ENCODE measurements around the gene SRRM1. TPM values are rescaled to one million over a fixed set of nuclear protein-coding genes. Genes with fewer than 3 reads are reported as not detected.

The SRRM1 gene
- total RNA-seq, 1 experiment from 2014 or later = 128 TPM

- intact Hi-C loops (cut with micrococcal nuclease; ENCODE audit: unreplicated experiment) = loop anchor here (5.0 kb wide), 1 partner anchor 38 kb away; the partner anchor contains the start of gene CLIC4
- BruUV-seq (replicated peaks) = no TSS peak
- Mint-ChIP-seq H3K27ac (ENCODE audit: unreplicated experiment) (no peak overlapping the region), H3K27me3 (ENCODE audit: insufficient read depth, unreplicated experiment) (no peaks in the 10 kb centered on the region), H3K4me3 (ENCODE audit: unreplicated experiment) (no peak overlapping the region), H3K9me3 (ENCODE audit: unreplicated experiment) (no peaks in the 10 kb centered on the region), H3K36me3 (ENCODE audit: insufficient read depth, unreplicated experiment) (peaks cover 7% of the 10 kb centered on the region), H3K4me1 (ENCODE audit: low read depth, unreplicated experiment) (peaks cover 16% of the 10 kb centered on the region)
- ChIA-PET CTCF (interaction anchor here (1.1 kb wide), 1 partner anchor 20 kb away, joined by 4 read pairs; no protein-coding TSS in a partner anchor), POLR2A (interaction anchor here (0.7 kb wide), 1 partner anchor 54 kb away, joined by 3 read pairs; no protein-coding TSS in a partner anchor)
- no peak for DNase-seq
- TF ChIP-seq, protein P1, sequence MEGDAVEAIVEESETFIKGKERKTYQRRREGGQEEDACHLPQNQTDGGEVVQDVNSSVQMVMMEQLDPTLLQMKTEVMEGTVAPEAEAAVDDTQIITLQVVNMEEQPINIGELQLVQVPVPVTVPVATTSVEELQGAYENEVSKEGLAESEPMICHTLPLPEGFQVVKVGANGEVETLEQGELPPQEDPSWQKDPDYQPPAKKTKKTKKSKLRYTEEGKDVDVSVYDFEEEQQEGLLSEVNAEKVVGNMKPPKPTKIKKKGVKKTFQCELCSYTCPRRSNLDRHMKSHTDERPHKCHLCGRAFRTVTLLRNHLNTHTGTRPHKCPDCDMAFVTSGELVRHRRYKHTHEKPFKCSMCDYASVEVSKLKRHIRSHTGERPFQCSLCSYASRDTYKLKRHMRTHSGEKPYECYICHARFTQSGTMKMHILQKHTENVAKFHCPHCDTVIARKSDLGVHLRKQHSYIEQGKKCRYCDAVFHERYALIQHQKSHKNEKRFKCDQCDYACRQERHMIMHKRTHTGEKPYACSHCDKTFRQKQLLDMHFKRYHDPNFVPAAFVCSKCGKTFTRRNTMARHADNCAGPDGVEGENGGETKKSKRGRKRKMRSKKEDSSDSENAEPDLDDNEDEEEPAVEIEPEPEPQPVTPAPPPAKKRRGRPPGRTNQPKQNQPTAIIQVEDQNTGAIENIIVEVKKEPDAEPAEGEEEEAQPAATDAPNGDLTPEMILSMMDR (IDR thresholded peaks at IDR 0.05; ENCODE audit: insufficient read depth in 1 of 2, low read depth in 1 of 2, low read length in 1 of 2, severe bottlenecking in 1 of 2, unreplicated experiment in 1 of 2) = no peak
- Histone ChIP-seq H3K27me3 (replicated peaks; ENCODE audit: control insufficient read depth, insufficient read depth, low read length) (no peaks in the 10 kb centered on the region), H3K4me1 (peaks cover 25% of the 10 kb centered on the region), H3K9me3 (no peaks in the 10 kb centered on the region), H3K36me3 (ENCODE audit: control insufficient read depth, insufficient read depth, low read length) (no peaks in the 10 kb centered on the region), H3K4me3 (ENCODE audit: low read depth, low read length) (no peak overlapping the region)
Observed at GRCh38 chr1:24708938-24709337, 65.8 kb downstream of the SRRM1 start.

- ChIA-PET CTCF (interaction anchor here (1.1 kb wide), 1 partner anchor 21 kb away, joined by 4 read pairs; no protein-coding TSS in a partner anchor), POLR2A (no interaction called here)
- Mint-ChIP-seq H3K4me3 (ENCODE audit: unreplicated experiment) (no peak overlapping the region), H3K4me1 (ENCODE audit: low read depth, unreplicated experiment) (peaks cover 10% of the 10 kb centered on the region), H3K36me3 (ENCODE audit: insufficient read depth, unreplicated experiment) (peaks cover 7% of the 10 kb centered on the region), H3K27me3 (ENCODE audit: insufficient read depth, unreplicated experiment) (no peaks in the 10 kb centered on the region), H3K9me3 (ENCODE audit: unreplicated experiment) (no peaks in the 10 kb centered on the region), H3K27ac (ENCODE audit: unreplicated experiment) (no peak overlapping the region)
- BruUV-seq (replicated peaks) = no TSS peak
- no peaks in the 10 kb centered on the region for H3K9me3 ChIP-seq
- TF ChIP-seq, protein P1 (IDR thresholded peaks at IDR 0.05; ENCODE audit: insufficient read depth in 1 of 2, low read depth in 1 of 2, low read length in 1 of 2, severe bottlenecking in 1 of 2, unreplicated experiment in 1 of 2) = no peak
- no peaks in the 10 kb centered on the region for H3K36me3 ChIP-seq (ENCODE audit: control insufficient read depth, insufficient read depth, low read length)
- DNase-seq = no peak
- no peak overlapping the region for H3K4me3 ChIP-seq (ENCODE audit: low read depth, low read length)
- no peaks in the 10 kb centered on the region for H3K27me3 ChIP-seq (replicated peaks; ENCODE audit: control insufficient read depth, insufficient read depth, low read length)
- intact Hi-C loops (cut with micrococcal nuclease; ENCODE audit: unreplicated experiment) = loop anchor here (5.0 kb wide), 1 partner anchor 37 kb away; the partner anchor contains the start of gene CLIC4
- H3K4me1 ChIP-seq = peaks cover 25% of the 10 kb centered on the region
Observed at GRCh38 chr1:24709791-24710441, 66.8 kb downstream of the SRRM1 start.

- TF ChIP-seq, protein P1 (IDR thresholded peaks at IDR 0.05; ENCODE audit: insufficient read depth in 1 of 2, low read depth in 1 of 2, low read length in 1 of 2, severe bottlenecking in 1 of 2, unreplicated experiment in 1 of 2) = no peak
- POLR2A ChIA-PET = no interaction called here
Observed at GRCh38 chr1:24711329-24711728, 68.2 kb downstream of the SRRM1 start.

More at GRCh38 chr1:24711329-24711728, 68.2 kb downstream of the SRRM1 start:
- Histone ChIP-seq H3K27me3 (replicated peaks; ENCODE audit: control insufficient read depth, insufficient read depth, low read length) (no peaks in the 10 kb centered on the region), H3K36me3 (ENCODE audit: control insufficient read depth, insufficient read depth, low read length) (no peaks in the 10 kb centered on the region), H3K4me1 (peaks cover 19% of the 10 kb centered on the region), H3K9me3 (no peaks in the 10 kb centered on the region), H3K4me3 (ENCODE audit: low read depth, low read length) (no peak overlapping the region)
- intact Hi-C loops (cut with micrococcal nuclease; ENCODE audit: unreplicated experiment) = no loop called here
- CTCF ChIA-PET = interaction anchor here (0.6 kb wide), 1 partner anchor 119 kb away, joined by 3 read pairs; no protein-coding TSS in a partner anchor
- no peak overlapping the region for H3K27ac Mint-ChIP-seq (ENCODE audit: unreplicated experiment)
- H3K4me1 Mint-ChIP-seq (ENCODE audit: low read depth, unreplicated experiment) = no peaks in the 10 kb centered on the region
- no peaks in the 10 kb centered on the region for H3K36me3 Mint-ChIP-seq (ENCODE audit: insufficient read depth, unreplicated experiment)
- no peaks in the 10 kb centered on the region for H3K27me3 Mint-ChIP-seq (ENCODE audit: insufficient read depth, unreplicated experiment)
- no peak overlapping the region for H3K4me3 Mint-ChIP-seq (ENCODE audit: unreplicated experiment)
- no peaks in the 10 kb centered on the region for H3K9me3 Mint-ChIP-seq (ENCODE audit: unreplicated experiment)
- BruUV-seq (replicated peaks) = no TSS peak
- no peak for DNase-seq
